ENCODE results near the gene FGGY. TPM values are rescaled to one million over a fixed set of nuclear protein-coding genes. Genes with fewer than 3 reads are reported as not detected.

FGGY gene
- total RNA-seq, 1 experiment from 2014 or later = 14.6 TPM

DNA sequence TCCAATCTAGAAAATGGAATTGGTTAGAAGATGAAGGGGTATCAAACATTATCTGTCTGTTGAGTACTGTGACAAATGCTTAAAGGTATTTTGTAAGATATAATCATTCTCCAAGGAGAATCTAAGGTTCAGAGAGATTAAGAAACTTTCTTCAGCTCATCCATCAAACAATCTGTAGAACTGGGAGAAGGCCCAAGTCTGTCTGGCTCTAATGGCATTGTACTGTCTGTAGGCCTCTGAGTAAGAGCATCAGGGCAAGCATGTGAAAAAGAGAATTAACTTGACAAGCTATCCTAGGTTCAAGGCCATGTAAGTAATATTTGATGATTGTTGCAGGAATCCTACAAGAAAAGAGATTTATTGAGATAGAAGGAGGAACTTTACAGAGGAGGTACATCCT lies 5.3 kb upstream of the FGGY start:
- H3K27me3 Mint-ChIP-seq (ENCODE audit: low read depth) = peaks cover 2% of the 10 kb centered on the region; the same call in 1 of the 2 replicates
- no peak for TF ChIP-seq CTCF (conservative IDR thresholded peaks at IDR 0.05)
- Histone ChIP-seq H3K79me1 (ENCODE audit: insufficient read depth, low read depth, low read length, poor library complexity, severe bottlenecking) (no peaks in the 10 kb centered on the region), H2BK12ac (ENCODE audit: insufficient read length, low read depth, low read length) (no peak overlapping the region), H3K23me2 (ENCODE audit: insufficient read length, low read depth, low read length, poor library complexity, severe bottlenecking) (no peaks in the 10 kb centered on the region), H3K14ac (ENCODE audit: insufficient read depth, low read length) (no peak overlapping the region), H3K27ac (ENCODE audit: insufficient read length, low read depth, low read length) (no peak overlapping the region), H4K91ac (ENCODE audit: insufficient read length, low read depth, low read length) (no peak overlapping the region), H2BK120ac (ENCODE audit: low read depth, low read length, poor library complexity, severe bottlenecking) (no peak overlapping the region), H4K8ac (replicated peaks; ENCODE audit: insufficient read length, low read depth, low read length) (no peak overlapping the region), H3K18ac (ENCODE audit: insufficient read length, low read depth, low read length) (no peak overlapping the region), H2AFZ (ENCODE audit: low read length) (no peak overlapping the region), H2BK5ac (ENCODE audit: insufficient read length, low read length) (no peak overlapping the region), H4K20me1 (ENCODE audit: control insufficient read depth, insufficient read depth, insufficient read length) (no peaks in the 10 kb centered on the region), H2BK20ac (ENCODE audit: low read depth, low read length, poor library complexity, severe bottlenecking) (no peak overlapping the region), H2BK15ac (ENCODE audit: low read depth, low read length) (no peak overlapping the region), H3K27me3 (ENCODE audit: insufficient read depth, low read length) (no peaks in the 10 kb centered on the region), H3K9me3 (ENCODE audit: control insufficient read depth, low read depth, low read length) (no peaks in the 10 kb centered on the region), H3K56ac (ENCODE audit: insufficient read length, low read depth, low read length) (no peak overlapping the region), H4K5ac (ENCODE audit: insufficient read length, low read depth, low read length) (no peak overlapping the region), H3K9ac (ENCODE audit: extremely low read depth, insufficient read length, low read length) (no peak overlapping the region), H3K4me2 (ENCODE audit: insufficient read depth, insufficient read length, low read length) (no peak overlapping the region), H3T11ph (ENCODE audit: low read length) (no peak overlapping the region), H2AK5ac (ENCODE audit: insufficient read length, low read length) (no peak overlapping the region), H3K4me1 (ENCODE audit: insufficient read depth, low read length) (no peaks in the 10 kb centered on the region), H3K79me2 (ENCODE audit: insufficient read depth, low read length) (no peaks in the 10 kb centered on the region), H3K23ac (ENCODE audit: insufficient read length, low read depth, low read length) (no peak overlapping the region), H3K4ac (ENCODE audit: low read depth, low read length) (no peak overlapping the region)
- no peak overlapping the region for H3K27ac Mint-ChIP-seq
- H3K4me3 Mint-ChIP-seq = no peak overlapping the region
- no peak for DNase-seq
- no peaks in the 10 kb centered on the region for H3K9me3 Mint-ChIP-seq
- H3K36me3 Mint-ChIP-seq (ENCODE audit: insufficient read depth in 1 of 3, low read depth in 3 of 3) = no peaks in the 10 kb centered on the region
- peaks cover 9% of the 10 kb centered on the region in 2 experiments; a peak in 3 of 4 replicates for H3K4me1 Mint-ChIP-seq
